HG02884 (cell line): ENCODE results near the gene PLEKHH2.

Experiments
- ATAC-seq: cut with Tn5 transposase; IDR thresholded peaks from one replicate; pipeline ENCODE4 v1.9.1; 2021; ENCODE audit warnings: mild to moderate bottlenecking, moderate library complexity; ENCODE audit not compliant: unreplicated experiment

The PLEKHH2 gene

GRCh38 chr2:43758739-43759138 is 121.7 kb downstream of the PLEKHH2 start:
- ATAC-seq: no peak

DNA sequence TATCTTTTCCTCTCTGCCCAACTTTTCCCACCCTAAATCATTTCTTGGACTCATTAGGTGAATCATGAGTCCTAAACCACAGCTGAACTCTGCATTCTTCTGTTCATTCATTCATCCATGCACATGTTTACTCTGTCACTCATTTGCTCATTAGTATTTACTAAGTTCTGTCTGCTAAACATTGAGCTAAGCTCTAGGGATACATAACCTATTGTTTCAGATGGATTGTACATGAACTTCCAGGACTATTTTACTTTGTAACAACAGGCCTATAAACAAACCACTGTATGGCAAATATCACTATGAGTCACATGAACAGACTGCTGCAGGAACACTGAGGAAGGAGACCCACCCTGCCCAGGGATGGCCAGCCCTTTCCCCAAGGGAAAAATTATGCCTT is 122.1 kb downstream of the PLEKHH2 start:
- ATAC-seq: no peak

DNA sequence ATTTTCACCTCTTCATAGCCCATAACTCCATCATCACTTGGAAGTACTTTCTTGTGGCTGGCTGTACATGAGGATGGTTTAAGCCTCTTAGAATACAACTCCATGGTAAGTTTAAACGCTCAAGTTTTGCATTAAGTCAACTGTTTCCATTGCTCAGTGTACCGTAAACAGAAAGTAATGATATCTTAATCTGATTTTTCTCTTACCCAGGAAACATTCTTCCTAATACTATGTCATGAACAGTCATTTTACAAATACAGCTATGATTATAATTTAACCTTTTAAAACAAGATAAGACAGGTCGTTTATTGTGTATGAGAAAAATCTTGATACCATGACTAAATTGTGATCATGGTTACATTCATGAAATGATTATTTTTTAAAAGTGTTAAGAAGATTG is 125.2 kb downstream of the PLEKHH2 start:
- ATAC-seq: no peak

DNA sequence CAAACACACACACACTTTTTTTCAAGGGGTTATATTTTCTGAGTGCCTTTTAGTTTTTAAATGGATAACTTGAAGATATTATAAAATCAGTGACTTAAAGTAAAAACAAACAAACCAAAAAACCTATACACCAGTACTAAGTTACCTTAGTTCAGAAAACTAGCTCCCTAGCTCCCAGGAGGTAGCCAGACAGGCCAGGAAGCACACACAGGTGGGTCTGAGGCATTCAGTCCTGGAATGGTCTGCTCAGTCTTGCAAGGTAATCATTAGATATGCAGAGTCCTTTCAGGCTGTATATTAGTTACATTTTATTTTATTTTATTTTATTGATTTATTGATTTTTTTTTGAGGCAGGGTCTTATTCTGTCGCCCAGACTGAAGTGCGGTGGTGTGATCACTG is 126.0 kb downstream of the PLEKHH2 start:
- ATAC-seq: no peak

DNA sequence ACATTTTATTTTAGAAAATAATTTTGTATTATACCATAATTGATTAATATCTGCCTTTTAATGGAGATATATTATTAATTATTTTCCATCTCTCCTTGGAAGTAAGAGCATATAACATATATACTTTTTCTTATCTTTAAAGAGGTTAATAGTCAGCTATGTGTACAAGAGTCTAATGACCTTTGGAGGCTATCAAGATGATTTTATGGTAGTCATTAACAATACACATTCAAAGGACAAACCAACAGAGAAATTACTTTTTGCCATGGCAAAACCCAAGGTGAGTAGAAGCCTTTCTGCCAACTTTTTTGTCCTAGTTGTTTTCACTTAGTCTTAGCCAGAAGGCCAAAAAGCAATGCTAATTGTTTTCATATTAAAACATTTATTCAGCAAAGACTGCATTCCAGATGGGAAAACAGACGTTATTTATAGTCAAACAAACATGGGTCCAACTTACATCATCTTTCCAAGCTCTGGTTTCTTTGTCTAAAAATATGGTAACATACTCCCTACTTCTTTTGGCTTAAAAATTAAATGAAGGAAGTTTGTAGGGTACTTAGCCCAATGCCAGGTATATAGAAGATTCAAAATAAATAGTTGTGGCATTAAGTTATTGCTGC is 127.1 kb downstream of the PLEKHH2 start:
- ATAC-seq: no peak

DNA sequence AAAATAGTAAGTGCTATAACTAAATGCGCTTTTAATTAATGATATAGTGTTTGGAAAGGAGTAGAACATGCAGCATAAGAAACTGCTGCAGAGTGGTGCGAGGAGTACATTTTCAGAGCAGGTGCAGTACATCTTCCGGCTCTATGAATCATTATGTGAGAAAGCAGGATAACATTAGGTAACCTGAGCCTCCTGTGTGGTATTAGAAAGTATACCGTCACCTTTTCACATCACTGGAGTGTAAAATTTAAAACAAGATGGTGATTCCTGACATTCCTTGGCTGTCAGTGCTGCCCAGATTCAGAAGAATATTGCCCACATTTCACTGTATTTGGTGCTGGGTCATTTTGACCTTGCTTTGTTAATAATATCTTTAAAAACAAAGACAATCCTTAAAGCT is 128.9 kb downstream of the PLEKHH2 start:
- ATAC-seq: no peak

- peak; percentile 96 for ATAC-seq
Measured at GRCh38 chr2:43773876-43774613, 137.0 kb downstream of the PLEKHH2 start, which contains the start of gene DYNC2LI1. TSS of gene DYNC2LI1 (plus strand) at chr2:43774039. CDS start at chr2:43774139, 100 bp downstream.

DNA sequence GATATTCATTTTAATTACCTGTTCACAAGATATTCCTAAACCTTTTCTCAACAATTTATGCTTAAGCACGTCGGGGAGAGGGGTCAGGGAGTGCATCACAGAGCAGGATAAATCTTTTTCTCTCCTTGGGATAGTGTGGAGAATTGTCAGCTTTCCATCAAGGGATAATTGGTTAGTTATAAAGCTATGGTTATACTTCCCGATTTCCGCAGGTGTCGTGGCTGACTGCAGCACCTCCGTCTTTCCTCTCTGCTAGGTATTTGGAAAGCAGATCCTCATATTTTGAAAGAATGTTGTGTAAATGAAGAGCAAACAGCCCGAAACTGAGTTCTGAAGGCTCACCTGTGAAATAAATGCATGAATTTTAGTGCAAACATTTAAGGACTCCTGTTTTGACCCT is 137.6 kb downstream of the PLEKHH2 start:
- no peak for ATAC-seq

GRCh38 chr2:43776324-43776723 is 139.3 kb downstream of the PLEKHH2 start:
- ATAC-seq: no peak

- ATAC-seq: no peak
Measured at GRCh38 chr2:43777306-43777926, 140.4 kb downstream of the PLEKHH2 start.

GRCh38 chr2:43778233-43778632 is 141.2 kb downstream of the PLEKHH2 start:
- ATAC-seq: no peak

- ATAC-seq: no peak
Measured at GRCh38 chr2:43787895-43788294, 150.8 kb downstream of the PLEKHH2 start.

- no peak for ATAC-seq
Measured at GRCh38 chr2:43788646-43789045, 151.6 kb downstream of the PLEKHH2 start.

DNA sequence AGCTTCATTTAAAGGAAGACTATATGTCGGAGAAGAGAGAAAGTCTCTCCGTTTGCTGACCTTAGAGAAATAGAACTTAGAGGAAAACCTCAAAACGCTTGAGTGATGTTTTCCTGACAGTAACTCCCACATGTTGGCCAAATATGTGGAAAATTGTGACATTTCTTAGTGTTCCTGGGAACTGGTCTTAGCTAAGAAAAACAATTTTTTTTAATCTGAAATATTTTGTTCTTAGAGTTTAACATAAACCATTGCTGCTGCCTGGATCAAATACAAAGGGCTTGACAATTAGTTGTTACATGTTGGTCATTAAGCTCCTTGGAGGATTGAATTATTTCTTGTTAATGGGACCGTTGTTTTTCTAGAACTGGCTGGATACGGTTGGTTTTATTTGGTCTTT is 153.1 kb downstream of the PLEKHH2 start:
- ATAC-seq: no peak

- no peak for ATAC-seq
Measured at GRCh38 chr2:43791035-43791765, 154.1 kb downstream of the PLEKHH2 start.

DNA sequence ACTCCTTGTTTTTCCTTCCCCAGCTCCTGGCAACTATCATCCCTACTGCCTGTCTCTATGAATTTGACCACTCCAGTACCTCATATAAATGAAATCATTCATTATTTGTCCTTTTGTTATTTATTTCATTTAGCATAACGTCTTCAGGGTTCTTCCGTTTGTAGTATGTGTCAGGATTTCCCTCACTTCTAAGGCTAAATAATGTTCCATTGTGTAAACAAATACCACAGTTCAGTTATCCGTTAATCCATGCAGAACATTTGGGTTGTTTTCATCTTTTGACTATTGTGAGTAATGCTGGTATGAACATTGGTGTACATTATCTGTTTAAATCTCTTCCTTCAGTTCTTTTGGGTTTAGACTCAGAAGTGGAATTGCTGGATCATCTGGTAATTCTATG is 155.6 kb downstream of the PLEKHH2 start:
- ATAC-seq: no peak

GRCh38 chr2:43794956-43795355 is 157.9 kb downstream of the PLEKHH2 start:
- no peak for ATAC-seq

GRCh38 chr2:43796206-43796605 is 159.1 kb downstream of the PLEKHH2 start:
- no peak for ATAC-seq

GRCh38 chr2:43798300-43798699 is 161.2 kb downstream of the PLEKHH2 start:
- ATAC-seq: no peak

DNA sequence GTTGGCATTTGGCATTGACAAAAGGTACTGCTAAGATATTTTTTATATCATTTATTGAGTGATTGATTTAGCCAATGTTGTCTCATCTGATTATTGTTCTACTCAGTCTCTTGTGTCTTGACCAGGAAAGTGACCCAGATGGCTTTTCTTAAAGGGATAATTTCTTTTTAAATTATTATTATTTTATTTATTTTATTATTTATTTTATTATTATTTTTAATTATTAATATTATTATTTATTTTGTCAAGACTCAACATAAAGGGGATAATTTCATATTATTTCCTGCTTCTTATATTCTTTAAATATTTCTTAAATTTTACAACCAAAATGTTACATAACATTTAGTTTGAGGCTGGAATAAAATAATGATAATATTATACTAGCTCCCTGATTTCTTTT is 163.8 kb downstream of the PLEKHH2 start:
- ATAC-seq: no peak

DNA sequence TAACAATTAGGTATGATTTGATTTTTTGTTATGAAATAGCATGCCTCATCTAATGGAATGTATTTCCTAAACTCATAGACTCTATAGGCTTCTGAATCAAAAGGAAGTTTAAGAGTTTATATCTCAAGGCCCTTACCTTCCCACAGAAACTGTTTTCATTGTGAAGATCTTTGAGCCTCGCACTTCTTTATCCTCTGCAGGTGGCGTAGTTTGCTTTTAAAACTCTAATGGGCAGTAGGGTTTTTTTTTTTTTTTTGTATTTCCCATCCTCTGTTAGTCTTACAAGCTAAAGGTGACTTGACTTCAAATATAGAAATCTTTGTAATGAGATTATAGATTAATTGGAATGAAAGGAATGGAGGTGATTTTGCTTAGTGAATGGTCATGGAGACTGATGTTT is 165.1 kb downstream of the PLEKHH2 start:
- no peak for ATAC-seq
